T-helper 1 cell treated with Interleukin-12 subunit alpha and Interleukin-12 subunit beta and Interleukin-4 antibody, amounts not matched to agents 30 ng/mL and 1 ng/mL, for 36 hours (primary cell): ENCODE data around the gene HMGN1. TPM values are rescaled to one million over a fixed set of nuclear protein-coding genes. Genes with fewer than 3 reads are reported as not detected.
"Not testable (repeated sequence)": the region's sequence is repeated elsewhere in the genome, so short reads cannot be mapped to it uniquely, and the experiment has no call there.

Source experiments
- intact Hi-C: fragments of 100-400 bp; cut with micrococcal nuclease; formaldehyde crosslinking; loops from one replicate; pipeline ENCODE4 v1.15.1; 2024
- total RNA-seq: library from RNA; stranded (reverse); gene quantifications from 2 replicates; pipeline ENCODE4 v1.2.3, GENCODE V29; 2022

The HMGN1 gene
- total RNA-seq, 1 donor from 2014 or later = 306 TPM

- intact Hi-C loops = loop anchor here (1.0 kb wide), 1 partner anchor 15 kb away; no protein-coding TSS in a partner anchor
Measured at GRCh38 chr21:39373634-39374033, 24.7 kb upstream of the HMGN1 start.

- intact Hi-C loops = not testable (repeated sequence)
Measured at GRCh38 chr21:39369896-39370288, 21.0 kb upstream of the HMGN1 start.

- intact Hi-C loops = no loop called here
Measured at GRCh38 chr21:39367783-39368182, 18.9 kb upstream of the HMGN1 start.

- intact Hi-C loops = no loop called here
Measured at GRCh38 chr21:39366563-39366962, 17.7 kb upstream of the HMGN1 start.

GRCh38 chr21:39364949-39365348, 16.1 kb upstream of the HMGN1 start:
- intact Hi-C loops = no loop called here

GRCh38 chr21:39363607-39364555, 15.0 kb upstream of the HMGN1 start:
- intact Hi-C loops = no loop called here

GRCh38 chr21:39362733-39363132, 13.8 kb upstream of the HMGN1 start:
- intact Hi-C loops = no loop called here

GRCh38 chr21:39359382-39359781, 10.5 kb upstream of the HMGN1 start:
- intact Hi-C loops = no loop called here

GRCh38 chr21:39353295-39353694, 4.4 kb upstream of the HMGN1 start:
- intact Hi-C loops = no loop called here

GRCh38 chr21:39350094-39351005, 1.5 kb upstream of the HMGN1 start:
- intact Hi-C loops = no loop called here

- intact Hi-C loops = loop anchor here (1.0 kb wide), 4 partner anchors 31 to 166 kb away; partner anchors contain the start of genes LCA5L and PSMG1
Measured at GRCh38 chr21:39349211-39350093, 564 bp upstream of the HMGN1 start.

GRCh38 chr21:39348040-39348354, 891 bp downstream of the HMGN1 start:
- intact Hi-C loops = loop anchor here (1.0 kb wide), 3 partner anchors 40 to 581 kb away; no protein-coding TSS in a partner anchor

- intact Hi-C loops = no loop called here
Measured at GRCh38 chr21:39347537-39347936, 1.4 kb downstream of the HMGN1 start.

GRCh38 chr21:39346671-39347331, 2.1 kb downstream of the HMGN1 start:
- intact Hi-C loops = no loop called here

GRCh38 chr21:39346206-39346605, 2.7 kb downstream of the HMGN1 start:
- intact Hi-C loops = no loop called here

- intact Hi-C loops = no loop called here
Measured at GRCh38 chr21:39345440-39345839, 3.4 kb downstream of the HMGN1 start.

- intact Hi-C loops = no loop called here
Measured at GRCh38 chr21:39344848-39345247, 4.0 kb downstream of the HMGN1 start.

GRCh38 chr21:39341249-39341923, 7.5 kb downstream of the HMGN1 start:
- intact Hi-C loops = no loop called here

GRCh38 chr21:39340687-39341086, 8.2 kb downstream of the HMGN1 start:
- intact Hi-C loops = no loop called here

- intact Hi-C loops = no loop called here
Measured at GRCh38 chr21:39339231-39339630, 9.7 kb downstream of the HMGN1 start.
